PFSK-1 (cell line): ENCODE results near the gene PSORS1C1.

ENCODE experiments used
- FOXP2 ChIP-seq: optimal IDR thresholded peaks from 2 replicates; pipeline ENCODE3; 2011; ENCODE audit warnings: borderline replicate concordance, control low read depth, inconsistent platforms; ENCODE audit not compliant: insufficient read depth; ENCODE audit errors: extremely low read length, extremely low read depth
- POLR2AphosphoS5 ChIP-seq: IDR thresholded peaks from 2 replicates; pipeline ENCODE4 v1.6.1; 2012; ENCODE audit warnings: low read depth, mild to moderate bottlenecking, control low read depth, low read length, moderate library complexity
- REST ChIP-seq, 2 experiments: IDR thresholded peaks; 2 replicates each; pipeline versions ENCODE4 v1.6.1 to v1.8.0; 2011 to 2012; ENCODE audit warnings: low read depth in 2 of 2, low read length in 2 of 2, control low read depth in 1 of 2, inconsistent platforms in 1 of 2, mild to moderate bottlenecking in 1 of 2, moderate library complexity in 1 of 2; ENCODE audit not compliant: insufficient read depth in 1 of 2
- SIN3A ChIP-seq: IDR thresholded peaks from 2 replicates; pipeline ENCODE4 v1.6.1; 2012; ENCODE audit warnings: mild to moderate bottlenecking, low read length, moderate library complexity, borderline replicate concordance; ENCODE audit not compliant: insufficient read depth
- TAF1 ChIP-seq: IDR thresholded peaks from 2 replicates; pipeline ENCODE4 v1.6.1; 2012; ENCODE audit warnings: low read length, control low read depth, borderline replicate concordance; ENCODE audit not compliant: insufficient read depth

PSORS1C1 gene

GRCh38 chr6:31075528-31075927, 39.1 kb upstream of the PSORS1C1 start:
- no peak for TF ChIP-seq REST (IDR thresholded peaks at IDR 0.05; ENCODE audit: insufficient read depth in 1 of 2, low read depth in 2 of 2, low read length in 2 of 2)
- no peak for TF ChIP-seq FOXP2
- TF ChIP-seq TAF1 = no peak
- no peak for TF ChIP-seq SIN3A
- no peak for TF ChIP-seq POLR2AphosphoS5

GRCh38 chr6:31076611-31077010, 38.0 kb upstream of the PSORS1C1 start:
- TF ChIP-seq FOXP2 (no peak), REST (IDR thresholded peaks at IDR 0.05; ENCODE audit: insufficient read depth in 1 of 2, low read depth in 2 of 2, low read length in 2 of 2) (no peak), SIN3A (no peak), TAF1 (no peak), POLR2AphosphoS5 (no peak)

GRCh38 chr6:31079656-31080261, 34.8 kb upstream of the PSORS1C1 start:
- TF ChIP-seq POLR2AphosphoS5 (no peak), SIN3A (no peak), REST (IDR thresholded peaks at IDR 0.05; ENCODE audit: insufficient read depth in 1 of 2, low read depth in 2 of 2, low read length in 2 of 2) (no peak), TAF1 (no peak), FOXP2 (no peak)

GRCh38 chr6:31081872-31082271, 32.7 kb upstream of the PSORS1C1 start:
- TF ChIP-seq POLR2AphosphoS5 (no peak), FOXP2 (no peak)

- no peak for TF ChIP-seq FOXP2
- TF ChIP-seq POLR2AphosphoS5 = no peak
- no peak for TF ChIP-seq TAF1
- TF ChIP-seq SIN3A = no peak
- no peak for TF ChIP-seq REST (IDR thresholded peaks at IDR 0.05; ENCODE audit: insufficient read depth in 1 of 2, low read depth in 2 of 2, low read length in 2 of 2)
Observed at GRCh38 chr6:31083742-31084354, 30.8 kb upstream of the PSORS1C1 start.
